Left lobe of liver (tissue), 2 donors: ENCODE results near the gene RFFL. TPM values are rescaled to one million over a fixed set of nuclear protein-coding genes. Genes with fewer than 3 reads are reported as not detected.
"Not testable (repeated sequence)": the region's sequence is repeated elsewhere in the genome, so short reads cannot be mapped to it uniquely, and the experiment has no call there.

Experiments
- ATAC-seq: fragments of 200-7000 bp; cut with Tn5 transposase; one replicate; pipeline ENCODE4 v1.9.1; 2020; ENCODE audit warnings: mild to moderate bottlenecking, moderate library complexity
- DNase-seq: peaks from one replicate; pipeline ENCODE4 v3.0.0-alpha.2; 2020; ENCODE audit warnings: low spot score
- total RNA-seq: library from RNA; stranded (reverse); gene quantifications from one replicate; pipeline ENCODE4 v1.2.1, GENCODE V29; 2021
- donor health status: DM: no; HTN: no; CAD: no; lungs with moderate emphysema.
- donor health status: DM: no; HTN: yes; CAD: no.

Gene RFFL
- total RNA-seq, 1 donor from 2014 or later, result 36.5 TPM

GRCh38 chr17:35050170-35050569 is 13.3 kb downstream of the RFFL start:
- DNase-seq, result no peak

GRCh38 chr17:35048685-35049379 is 14.7 kb downstream of the RFFL start:
- no peak for DNase-seq
- no peak for ATAC-seq

More at GRCh38 chr17:35050170-35050569, 13.3 kb downstream of the RFFL start:
- ATAC-seq, result no peak

GRCh38 chr17:35046740-35047283 is 16.7 kb downstream of the RFFL start:
- ATAC-seq (no peak), DNase-seq (no peak)

- no peak for ATAC-seq
- no peak for DNase-seq
These were observed 17.3 kb downstream of the RFFL start for GRCh38 chr17:35046245-35046644.

- ATAC-seq, result peak; percentile 13
- not testable (repeated sequence) for DNase-seq
These were observed 18.0 kb downstream of the RFFL start for GRCh38 chr17:35045458-35045979.

GRCh38 chr17:35044181-35044580 is 19.3 kb downstream of the RFFL start:
- DNase-seq, result no peak
- ATAC-seq, result no peak

- DNase-seq, result no peak
- ATAC-seq, result no peak
These were observed 22.1 kb downstream of the RFFL start for GRCh38 chr17:35041390-35041789.

- no peak for DNase-seq
- ATAC-seq, result no peak
These were observed 25.1 kb downstream of the RFFL start for GRCh38 chr17:35038453-35038852.

- ATAC-seq (no peak), DNase-seq (no peak)
These were observed 32.7 kb downstream of the RFFL start for GRCh38 chr17:35030780-35031179.

- no peak for DNase-seq
These were observed 34.8 kb downstream of the RFFL start for GRCh38 chr17:35028531-35029262.

GRCh38 chr17:35028097-35028496 is 35.4 kb downstream of the RFFL start:
- ATAC-seq, DNase-seq: not testable (repeated sequence)

More at GRCh38 chr17:35028531-35029262, 34.8 kb downstream of the RFFL start:
- ATAC-seq, result no peak

- ATAC-seq (no peak), DNase-seq (no peak)
These were observed 38.0 kb downstream of the RFFL start for GRCh38 chr17:35025541-35025940.

- ATAC-seq, result no peak
- DNase-seq, result no peak
These were observed 40.0 kb downstream of the RFFL start for GRCh38 chr17:35023538-35023937.

GRCh38 chr17:35022536-35023063 is 40.9 kb downstream of the RFFL start:
- DNase-seq, result peak; percentile 68
- peak; percentile 94 for ATAC-seq

GRCh38 chr17:35021520-35022380 is 41.8 kb downstream of the RFFL start:
- ATAC-seq, result no peak

GRCh38 chr17:35019386-35020179 is 43.9 kb downstream of the RFFL start:
- DNase-seq (no peak), ATAC-seq (no peak)

More at GRCh38 chr17:35021520-35022380, 41.8 kb downstream of the RFFL start:
- no peak for DNase-seq

- DNase-seq, result no peak
- ATAC-seq, result no peak
These were observed 44.7 kb downstream of the RFFL start for GRCh38 chr17:35018814-35019213.

GRCh38 chr17:35017021-35017420 is 46.5 kb downstream of the RFFL start:
- ATAC-seq (no peak), DNase-seq (no peak)

GRCh38 chr17:35016369-35016768 is 47.1 kb downstream of the RFFL start:
- no peak for ATAC-seq

More at GRCh38 chr17:35016369-35016768, 47.1 kb downstream of the RFFL start:
- DNase-seq, result no peak
